Measurements from ENCODE around the gene RGS9BP.
"Not testable (repeated sequence)": the region's sequence is repeated elsewhere in the genome, so short reads cannot be mapped to it uniquely, and the experiment has no call there.

RGS9BP gene

DNA sequence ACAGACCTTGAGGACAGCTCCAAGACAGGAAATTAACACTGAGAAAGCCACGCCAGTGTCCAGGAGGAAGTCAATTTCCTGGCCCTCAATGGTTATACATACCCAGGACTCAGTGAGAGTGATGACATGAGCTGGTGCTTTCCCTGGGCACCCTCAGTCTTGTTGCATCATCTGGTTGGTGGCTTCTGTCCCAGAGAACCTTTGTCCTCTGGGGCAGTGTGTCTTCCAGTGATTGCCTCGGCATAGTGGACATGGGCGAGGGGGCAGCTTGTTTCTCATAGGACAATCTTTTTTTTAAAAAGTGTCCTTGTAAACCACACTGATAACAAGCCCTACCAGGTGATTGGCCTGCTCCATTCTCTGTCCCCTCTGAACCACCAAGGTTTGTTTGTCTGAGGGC, 21.1 kb downstream of the RGS9BP start:
- DNase-seq (ENCODE audit: low read depth); H3K4me3 ChIP-seq (replicated peaks; ENCODE audit: low read depth, low read length): not testable (repeated sequence)

DNA sequence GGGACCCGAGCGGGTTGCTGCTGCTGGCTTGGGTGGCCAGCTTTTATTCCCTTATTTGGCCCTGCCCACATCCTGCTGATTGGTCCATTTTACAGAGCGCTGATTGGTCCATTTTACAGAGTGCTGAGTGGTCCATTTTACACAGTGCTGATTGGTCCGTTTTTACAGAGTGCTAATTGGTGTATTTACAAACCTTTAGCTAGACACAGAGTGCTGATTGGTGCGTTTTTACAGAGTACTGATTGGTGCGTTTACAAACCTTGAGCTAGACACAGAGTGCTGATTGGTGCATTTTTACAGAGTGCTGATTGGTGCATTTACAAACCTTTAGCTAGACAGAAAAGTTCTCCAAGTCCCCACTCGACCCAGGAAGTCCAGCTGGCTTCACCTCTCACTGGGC, 24.5 kb downstream of the RGS9BP start:
- H3K4me3 ChIP-seq (replicated peaks; ENCODE audit: low read depth, low read length); DNase-seq (ENCODE audit: low read depth): not testable (repeated sequence)

DNA sequence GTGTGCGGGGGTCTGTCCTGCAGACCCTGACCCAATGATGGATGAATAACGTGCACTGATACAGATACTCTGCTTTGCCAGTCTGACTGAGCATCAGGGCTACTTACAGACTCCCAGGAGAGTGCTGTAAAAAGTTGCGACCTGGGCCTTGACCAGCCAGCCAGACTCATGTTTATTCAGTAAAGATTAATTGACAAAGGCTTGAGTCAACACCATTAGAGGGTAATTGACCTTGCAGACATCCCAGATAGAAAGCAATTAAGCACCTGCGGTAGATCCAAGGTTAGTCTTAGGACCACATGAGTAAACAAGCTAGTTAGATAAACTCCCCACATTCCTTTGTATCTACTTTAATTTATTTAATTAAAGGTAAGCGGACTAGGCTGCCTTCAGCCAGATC, 26.4 kb downstream of the RGS9BP start:
- no peak overlapping the region for H3K4me3 ChIP-seq (replicated peaks; ENCODE audit: low read depth, low read length)
- DNase-seq (ENCODE audit: low read depth) = no peak
- TF ChIP-seq, protein P1, sequence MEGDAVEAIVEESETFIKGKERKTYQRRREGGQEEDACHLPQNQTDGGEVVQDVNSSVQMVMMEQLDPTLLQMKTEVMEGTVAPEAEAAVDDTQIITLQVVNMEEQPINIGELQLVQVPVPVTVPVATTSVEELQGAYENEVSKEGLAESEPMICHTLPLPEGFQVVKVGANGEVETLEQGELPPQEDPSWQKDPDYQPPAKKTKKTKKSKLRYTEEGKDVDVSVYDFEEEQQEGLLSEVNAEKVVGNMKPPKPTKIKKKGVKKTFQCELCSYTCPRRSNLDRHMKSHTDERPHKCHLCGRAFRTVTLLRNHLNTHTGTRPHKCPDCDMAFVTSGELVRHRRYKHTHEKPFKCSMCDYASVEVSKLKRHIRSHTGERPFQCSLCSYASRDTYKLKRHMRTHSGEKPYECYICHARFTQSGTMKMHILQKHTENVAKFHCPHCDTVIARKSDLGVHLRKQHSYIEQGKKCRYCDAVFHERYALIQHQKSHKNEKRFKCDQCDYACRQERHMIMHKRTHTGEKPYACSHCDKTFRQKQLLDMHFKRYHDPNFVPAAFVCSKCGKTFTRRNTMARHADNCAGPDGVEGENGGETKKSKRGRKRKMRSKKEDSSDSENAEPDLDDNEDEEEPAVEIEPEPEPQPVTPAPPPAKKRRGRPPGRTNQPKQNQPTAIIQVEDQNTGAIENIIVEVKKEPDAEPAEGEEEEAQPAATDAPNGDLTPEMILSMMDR (IDR thresholded peaks at IDR 0.05; ENCODE audit: low read length, missing control alignments) = no peak

DNA sequence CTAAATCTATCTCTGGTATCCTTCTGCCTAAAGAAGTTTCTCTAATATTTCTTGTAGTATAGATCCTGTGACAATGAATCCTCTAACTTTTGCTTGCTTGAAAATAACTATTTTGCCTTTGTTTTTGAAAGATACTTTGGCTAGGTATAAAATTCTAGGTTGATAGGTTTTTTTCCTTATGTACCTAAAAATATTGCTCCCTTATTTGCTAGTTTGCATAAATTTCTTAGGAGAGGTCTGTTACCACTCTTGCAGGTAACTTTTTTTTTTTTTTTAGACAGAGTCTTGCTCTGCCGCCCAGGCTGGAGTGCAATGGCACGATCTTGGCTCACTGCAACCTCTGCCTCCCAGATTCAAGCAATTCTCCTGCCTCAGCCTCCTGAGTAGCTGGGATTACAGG, 28.4 kb downstream of the RGS9BP start:
- not testable (repeated sequence) for DNase-seq (ENCODE audit: low read depth); H3K4me3 ChIP-seq (replicated peaks; ENCODE audit: low read depth, low read length)

DNA sequence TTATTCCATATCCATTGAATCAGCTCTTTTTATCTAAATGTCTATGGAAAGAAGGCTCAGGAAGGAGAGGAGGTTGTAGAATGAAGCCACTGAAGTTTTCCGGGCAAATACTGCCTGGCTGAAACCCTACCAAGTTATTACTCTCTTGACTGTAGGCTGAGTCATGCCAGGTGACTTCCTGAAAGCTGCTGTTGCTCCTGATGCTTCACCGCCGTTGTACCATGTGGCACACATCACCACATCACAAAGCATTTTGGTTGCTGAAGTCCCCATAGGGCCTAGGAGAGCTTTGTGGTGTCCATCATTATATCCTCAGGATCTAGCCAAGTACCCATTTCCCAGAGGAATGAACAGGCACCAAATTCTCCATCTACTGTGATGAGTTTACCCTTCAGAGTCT, 32.8 kb downstream of the RGS9BP start:
- no peak for DNase-seq (ENCODE audit: low read depth)
- TF ChIP-seq, protein P1 (IDR thresholded peaks at IDR 0.05; ENCODE audit: low read length, missing control alignments) = no peak
- no peak overlapping the region for H3K4me3 ChIP-seq (replicated peaks; ENCODE audit: low read depth, low read length)

DNA sequence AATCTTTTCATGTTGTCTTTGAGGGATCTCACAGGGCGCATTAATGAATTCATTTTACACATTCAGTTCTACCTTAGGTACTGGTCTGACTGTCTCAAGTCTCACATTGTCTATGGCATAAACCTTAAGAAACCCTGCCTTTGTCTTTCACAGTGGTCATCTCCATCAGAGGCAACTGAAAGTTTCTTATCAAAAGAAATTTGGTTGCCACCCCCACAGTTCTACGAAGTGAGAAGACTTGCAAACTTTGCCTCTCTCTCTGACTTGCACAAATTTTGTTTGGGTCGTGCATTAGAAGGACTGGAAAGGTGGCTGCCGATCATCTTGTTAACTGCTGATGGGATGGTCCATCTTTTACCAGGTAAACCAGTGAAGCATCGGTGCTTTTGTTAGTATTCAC, 33.4 kb downstream of the RGS9BP start:
- no peak overlapping the region for H3K4me3 ChIP-seq (replicated peaks; ENCODE audit: low read depth, low read length)
- no peak for DNase-seq (ENCODE audit: low read depth)
- TF ChIP-seq, protein P1 (IDR thresholded peaks at IDR 0.05; ENCODE audit: low read length, missing control alignments) = no peak

DNA sequence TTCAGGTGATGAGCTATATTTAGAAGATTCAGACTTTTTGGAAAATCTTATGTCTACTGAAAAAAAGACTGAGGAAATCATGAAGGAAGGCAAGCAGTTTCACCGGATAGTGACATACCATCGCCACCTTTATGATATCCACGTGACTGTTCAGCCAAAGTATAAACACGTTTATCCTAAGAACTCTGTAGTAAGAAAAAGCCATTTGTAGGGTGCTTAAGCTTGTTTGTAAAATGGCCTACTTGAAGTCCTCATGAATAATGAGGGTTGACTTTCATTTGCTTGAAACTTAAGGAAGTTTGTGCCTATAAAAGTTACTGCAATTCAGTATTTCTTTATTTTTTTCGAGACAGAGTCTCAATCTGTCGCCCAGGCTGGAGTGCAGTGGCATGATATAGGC, 36.1 kb downstream of the RGS9BP start:
- H3K4me3 ChIP-seq (replicated peaks; ENCODE audit: low read depth, low read length) = no peak overlapping the region
- TF ChIP-seq, protein P1 (IDR thresholded peaks at IDR 0.05; ENCODE audit: low read length, missing control alignments) = no peak
- DNase-seq (ENCODE audit: low read depth) = no peak

DNA sequence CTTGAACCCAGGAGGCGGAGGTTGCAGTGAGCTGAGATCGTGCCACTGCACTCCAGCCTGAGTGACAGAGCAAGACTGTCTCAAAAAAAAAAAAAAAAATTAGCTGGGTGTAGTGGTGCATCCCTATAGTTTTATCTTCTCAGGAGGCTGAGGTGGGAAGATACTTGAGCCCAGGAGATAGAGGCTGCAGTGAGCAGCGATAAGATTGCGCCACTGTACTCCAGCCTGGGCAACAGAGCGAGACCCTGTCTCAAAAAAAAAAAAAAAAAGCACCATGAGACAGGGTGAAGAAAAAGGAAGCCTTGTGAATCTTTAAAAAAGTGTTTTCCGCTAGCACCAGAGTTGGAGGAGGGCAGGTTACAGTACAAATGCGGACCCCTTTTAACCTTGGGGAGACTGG, 40.6 kb downstream of the RGS9BP start:
- not testable (repeated sequence) for DNase-seq (ENCODE audit: low read depth); H3K4me3 ChIP-seq (replicated peaks; ENCODE audit: low read depth, low read length)

DNA sequence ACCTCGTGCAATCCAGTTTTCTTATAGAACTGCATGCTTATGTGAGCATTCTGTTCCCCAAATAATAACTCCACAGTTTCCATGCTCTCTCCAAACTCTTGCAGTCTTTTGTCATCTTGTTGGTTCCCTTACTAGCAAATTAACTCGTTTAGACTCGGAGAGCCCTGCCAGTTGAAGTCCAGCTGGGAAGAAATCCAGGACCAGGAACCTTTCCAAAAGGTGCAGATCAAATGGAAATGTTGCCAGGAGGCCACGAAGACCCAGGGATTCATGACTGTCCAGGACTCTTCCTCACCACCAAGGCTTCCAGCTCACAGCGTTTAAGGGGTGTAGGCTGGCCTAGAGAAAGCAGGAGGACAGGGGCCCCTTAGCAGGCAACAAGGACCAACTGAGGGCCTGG, 41.8 kb downstream of the RGS9BP start:
- DNase-seq (ENCODE audit: low read depth) = no peak
- TF ChIP-seq, protein P1 (IDR thresholded peaks at IDR 0.05; ENCODE audit: low read length, missing control alignments) = no peak
- H3K4me3 ChIP-seq (replicated peaks; ENCODE audit: low read depth, low read length) = no peak overlapping the region

All from fibroblast of pulmonary artery (primary cell).